ENCODE measurements around the gene FNTB. TPM values are rescaled to one million over a fixed set of nuclear protein-coding genes. Genes with fewer than 3 reads are reported as not detected.

FNTB gene
- total and polyA plus RNA-seq, 9 of the 15 experiments (the other 6 are each of a cell fraction or from before 2014, with no cell fraction given), result 6.9 to 23.2 (median 12.2) TPM

DNA sequence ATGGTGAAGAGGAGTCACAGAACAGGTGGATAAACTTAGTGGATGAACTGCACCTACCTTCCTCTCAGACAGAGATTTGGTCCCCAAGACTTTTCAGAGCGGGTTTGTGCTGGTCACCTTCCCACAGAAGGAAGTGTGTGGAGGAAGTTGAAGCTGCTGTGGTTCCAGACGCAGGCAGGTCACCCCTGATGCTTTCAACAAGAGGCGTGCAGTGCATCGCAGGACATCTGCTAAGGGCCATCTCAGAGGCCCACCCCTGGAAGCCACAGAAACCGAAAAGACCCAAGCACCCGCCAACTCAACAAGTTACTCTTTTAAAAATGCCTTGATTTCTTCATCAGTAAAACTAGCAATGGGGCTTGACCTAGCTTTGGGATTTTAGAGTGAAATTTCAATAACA lies 43.1 kb upstream of the FNTB start (continued):
- TF ChIP-seq SRSF3 (IDR thresholded peaks at IDR 0.05; ENCODE audit: insufficient read depth, low read length), result no peak
- TF ChIP-seq NFIX (CRISPR knock-in tag; IDR thresholded peaks at IDR 0.05; ENCODE audit: low read depth), result no peak
- TF ChIP-seq, protein P1, sequence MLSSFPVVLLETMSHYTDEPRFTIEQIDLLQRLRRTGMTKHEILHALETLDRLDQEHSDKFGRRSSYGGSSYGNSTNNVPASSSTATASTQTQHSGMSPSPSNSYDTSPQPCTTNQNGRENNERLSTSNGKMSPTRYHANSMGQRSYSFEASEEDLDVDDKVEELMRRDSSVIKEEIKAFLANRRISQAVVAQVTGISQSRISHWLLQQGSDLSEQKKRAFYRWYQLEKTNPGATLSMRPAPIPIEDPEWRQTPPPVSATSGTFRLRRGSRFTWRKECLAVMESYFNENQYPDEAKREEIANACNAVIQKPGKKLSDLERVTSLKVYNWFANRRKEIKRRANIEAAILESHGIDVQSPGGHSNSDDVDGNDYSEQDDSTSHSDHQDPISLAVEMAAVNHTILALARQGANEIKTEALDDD (IDR thresholded peaks at IDR 0.05), result no peak
- no peak for TF ChIP-seq ZNF311 (CRISPR knock-in tag; IDR thresholded peaks at IDR 0.05)
- TF ChIP-seq, protein P2, sequence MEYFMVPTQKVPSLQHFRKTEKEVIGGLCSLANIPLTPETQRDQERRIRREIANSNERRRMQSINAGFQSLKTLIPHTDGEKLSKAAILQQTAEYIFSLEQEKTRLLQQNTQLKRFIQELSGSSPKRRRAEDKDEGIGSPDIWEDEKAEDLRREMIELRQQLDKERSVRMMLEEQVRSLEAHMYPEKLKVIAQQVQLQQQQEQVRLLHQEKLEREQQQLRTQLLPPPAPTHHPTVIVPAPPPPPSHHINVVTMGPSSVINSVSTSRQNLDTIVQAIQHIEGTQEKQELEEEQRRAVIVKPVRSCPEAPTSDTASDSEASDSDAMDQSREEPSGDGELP (CRISPR knock-in tag; IDR thresholded peaks at IDR 0.05; ENCODE audit: borderline replicate concordance), result no peak
- TF ChIP-seq, protein P3, sequence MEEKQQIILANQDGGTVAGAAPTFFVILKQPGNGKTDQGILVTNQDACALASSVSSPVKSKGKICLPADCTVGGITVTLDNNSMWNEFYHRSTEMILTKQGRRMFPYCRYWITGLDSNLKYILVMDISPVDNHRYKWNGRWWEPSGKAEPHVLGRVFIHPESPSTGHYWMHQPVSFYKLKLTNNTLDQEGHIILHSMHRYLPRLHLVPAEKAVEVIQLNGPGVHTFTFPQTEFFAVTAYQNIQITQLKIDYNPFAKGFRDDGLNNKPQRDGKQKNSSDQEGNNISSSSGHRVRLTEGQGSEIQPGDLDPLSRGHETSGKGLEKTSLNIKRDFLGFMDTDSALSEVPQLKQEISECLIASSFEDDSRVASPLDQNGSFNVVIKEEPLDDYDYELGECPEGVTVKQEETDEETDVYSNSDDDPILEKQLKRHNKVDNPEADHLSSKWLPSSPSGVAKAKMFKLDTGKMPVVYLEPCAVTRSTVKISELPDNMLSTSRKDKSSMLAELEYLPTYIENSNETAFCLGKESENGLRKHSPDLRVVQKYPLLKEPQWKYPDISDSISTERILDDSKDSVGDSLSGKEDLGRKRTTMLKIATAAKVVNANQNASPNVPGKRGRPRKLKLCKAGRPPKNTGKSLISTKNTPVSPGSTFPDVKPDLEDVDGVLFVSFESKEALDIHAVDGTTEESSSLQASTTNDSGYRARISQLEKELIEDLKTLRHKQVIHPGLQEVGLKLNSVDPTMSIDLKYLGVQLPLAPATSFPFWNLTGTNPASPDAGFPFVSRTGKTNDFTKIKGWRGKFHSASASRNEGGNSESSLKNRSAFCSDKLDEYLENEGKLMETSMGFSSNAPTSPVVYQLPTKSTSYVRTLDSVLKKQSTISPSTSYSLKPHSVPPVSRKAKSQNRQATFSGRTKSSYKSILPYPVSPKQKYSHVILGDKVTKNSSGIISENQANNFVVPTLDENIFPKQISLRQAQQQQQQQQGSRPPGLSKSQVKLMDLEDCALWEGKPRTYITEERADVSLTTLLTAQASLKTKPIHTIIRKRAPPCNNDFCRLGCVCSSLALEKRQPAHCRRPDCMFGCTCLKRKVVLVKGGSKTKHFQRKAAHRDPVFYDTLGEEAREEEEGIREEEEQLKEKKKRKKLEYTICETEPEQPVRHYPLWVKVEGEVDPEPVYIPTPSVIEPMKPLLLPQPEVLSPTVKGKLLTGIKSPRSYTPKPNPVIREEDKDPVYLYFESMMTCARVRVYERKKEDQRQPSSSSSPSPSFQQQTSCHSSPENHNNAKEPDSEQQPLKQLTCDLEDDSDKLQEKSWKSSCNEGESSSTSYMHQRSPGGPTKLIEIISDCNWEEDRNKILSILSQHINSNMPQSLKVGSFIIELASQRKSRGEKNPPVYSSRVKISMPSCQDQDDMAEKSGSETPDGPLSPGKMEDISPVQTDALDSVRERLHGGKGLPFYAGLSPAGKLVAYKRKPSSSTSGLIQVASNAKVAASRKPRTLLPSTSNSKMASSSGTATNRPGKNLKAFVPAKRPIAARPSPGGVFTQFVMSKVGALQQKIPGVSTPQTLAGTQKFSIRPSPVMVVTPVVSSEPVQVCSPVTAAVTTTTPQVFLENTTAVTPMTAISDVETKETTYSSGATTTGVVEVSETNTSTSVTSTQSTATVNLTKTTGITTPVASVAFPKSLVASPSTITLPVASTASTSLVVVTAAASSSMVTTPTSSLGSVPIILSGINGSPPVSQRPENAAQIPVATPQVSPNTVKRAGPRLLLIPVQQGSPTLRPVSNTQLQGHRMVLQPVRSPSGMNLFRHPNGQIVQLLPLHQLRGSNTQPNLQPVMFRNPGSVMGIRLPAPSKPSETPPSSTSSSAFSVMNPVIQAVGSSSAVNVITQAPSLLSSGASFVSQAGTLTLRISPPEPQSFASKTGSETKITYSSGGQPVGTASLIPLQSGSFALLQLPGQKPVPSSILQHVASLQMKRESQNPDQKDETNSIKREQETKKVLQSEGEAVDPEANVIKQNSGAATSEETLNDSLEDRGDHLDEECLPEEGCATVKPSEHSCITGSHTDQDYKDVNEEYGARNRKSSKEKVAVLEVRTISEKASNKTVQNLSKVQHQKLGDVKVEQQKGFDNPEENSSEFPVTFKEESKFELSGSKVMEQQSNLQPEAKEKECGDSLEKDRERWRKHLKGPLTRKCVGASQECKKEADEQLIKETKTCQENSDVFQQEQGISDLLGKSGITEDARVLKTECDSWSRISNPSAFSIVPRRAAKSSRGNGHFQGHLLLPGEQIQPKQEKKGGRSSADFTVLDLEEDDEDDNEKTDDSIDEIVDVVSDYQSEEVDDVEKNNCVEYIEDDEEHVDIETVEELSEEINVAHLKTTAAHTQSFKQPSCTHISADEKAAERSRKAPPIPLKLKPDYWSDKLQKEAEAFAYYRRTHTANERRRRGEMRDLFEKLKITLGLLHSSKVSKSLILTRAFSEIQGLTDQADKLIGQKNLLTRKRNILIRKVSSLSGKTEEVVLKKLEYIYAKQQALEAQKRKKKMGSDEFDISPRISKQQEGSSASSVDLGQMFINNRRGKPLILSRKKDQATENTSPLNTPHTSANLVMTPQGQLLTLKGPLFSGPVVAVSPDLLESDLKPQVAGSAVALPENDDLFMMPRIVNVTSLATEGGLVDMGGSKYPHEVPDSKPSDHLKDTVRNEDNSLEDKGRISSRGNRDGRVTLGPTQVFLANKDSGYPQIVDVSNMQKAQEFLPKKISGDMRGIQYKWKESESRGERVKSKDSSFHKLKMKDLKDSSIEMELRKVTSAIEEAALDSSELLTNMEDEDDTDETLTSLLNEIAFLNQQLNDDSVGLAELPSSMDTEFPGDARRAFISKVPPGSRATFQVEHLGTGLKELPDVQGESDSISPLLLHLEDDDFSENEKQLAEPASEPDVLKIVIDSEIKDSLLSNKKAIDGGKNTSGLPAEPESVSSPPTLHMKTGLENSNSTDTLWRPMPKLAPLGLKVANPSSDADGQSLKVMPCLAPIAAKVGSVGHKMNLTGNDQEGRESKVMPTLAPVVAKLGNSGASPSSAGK (IDR thresholded peaks at IDR 0.05), result no peak
- no peak for TF ChIP-seq FOXK2 (conservative IDR thresholded peaks at IDR 0.05 in 1 of 2, IDR thresholded peaks at IDR 0.05 in 1 of 2; ENCODE audit: low read depth in 2 of 2)
- no peak for TF ChIP-seq CBX1 (IDR thresholded peaks at IDR 0.05; ENCODE audit: low read depth)

Measured in K562 (cell line).